Fibroblast of lung (primary cell): ENCODE results near the gene ARSH. TPM values are rescaled to one million over a fixed set of nuclear protein-coding genes. Genes with fewer than 3 reads are reported as not detected.

Experiments
- DNase-seq, 2 donors: peaks; one replicate each; pipeline versions ENCODE4 v3.0.0 to v3.0.0-alpha.2; 2010; ENCODE audit warnings: low read depth in 2 of 2
- H2AFZ ChIP-seq: 2 replicates; pipeline ENCODE4 v1.5.1; 2012; ENCODE audit warnings: low read length, control low read depth, inconsistent platforms
- H3K27ac ChIP-seq: 2 replicates; pipeline ENCODE4 v1.5.1; 2011; ENCODE audit warnings: low read length, control low read depth; ENCODE audit not compliant: insufficient read depth
- H3K27me3 ChIP-seq: 2 replicates; pipeline ENCODE4 v1.5.1; 2011; ENCODE audit warnings: mild to moderate bottlenecking, low read length; ENCODE audit not compliant: control insufficient read depth, insufficient read depth
- H3K36me3 ChIP-seq: 2 replicates; pipeline ENCODE4 v1.5.1; 2011; ENCODE audit warnings: low read length; ENCODE audit not compliant: control insufficient read depth, insufficient read depth
- H3K4me1 ChIP-seq: 2 replicates; pipeline ENCODE4 v1.5.1; 2011; ENCODE audit warnings: low read length; ENCODE audit not compliant: control insufficient read depth, insufficient read depth; ENCODE audit errors: extremely low read depth
- H3K4me2 ChIP-seq: 2 replicates; pipeline ENCODE4 v1.5.1; 2011; ENCODE audit warnings: low read length, control low read depth; ENCODE audit not compliant: insufficient read depth; ENCODE audit errors: extremely low read depth
- H3K4me3 ChIP-seq, 4 experiments: fragments of 200-600 bp in 1 of 4; sonication (generic) in 1 of 4; replicated peaks in 1 of 4; 2 replicates each; pipeline ENCODE4 v1.5.1; 2011 to 2016; ENCODE audit warnings: low read length in 4 of 4, low read depth in 3 of 4, mild to moderate bottlenecking in 3 of 4, control low read depth in 2 of 4, inconsistent platforms in 1 of 4, mixed read lengths in 1 of 4; ENCODE audit not compliant: insufficient read depth in 1 of 4; ENCODE audit errors: control extremely low read depth in 1 of 4
- H3K79me2 ChIP-seq: 2 replicates; pipeline ENCODE4 v1.5.1; 2012; ENCODE audit warnings: mild to moderate bottlenecking, low read length, inconsistent platforms; ENCODE audit not compliant: control insufficient read depth, insufficient read depth
- H3K9ac ChIP-seq: 2 replicates; pipeline ENCODE4 v1.5.1; 2011; ENCODE audit warnings: mild to moderate bottlenecking, low read length, control low read depth; ENCODE audit not compliant: insufficient read depth
- H3K9me3 ChIP-seq: 2 replicates; pipeline ENCODE4 v1.5.1; 2012; ENCODE audit warnings: low read depth, low read length; ENCODE audit not compliant: control insufficient read depth, insufficient read depth
- H4K20me1 ChIP-seq: 2 replicates; pipeline ENCODE4 v1.5.1; 2011; ENCODE audit warnings: low read length; ENCODE audit not compliant: control insufficient read depth, insufficient read depth; ENCODE audit errors: extremely low read depth
- CTCF ChIP-seq, 2 donors: IDR thresholded peaks in 1 of 2; conservative IDR thresholded peaks in 1 of 2; 1 replicate in 1 of 2; 2 replicates in 1 of 2; pipeline ENCODE4 v1.5.1; 2011 to 2012; ENCODE audit warnings: low read length in 2 of 2, control low read depth in 1 of 2, inconsistent platforms in 1 of 2, low read depth in 1 of 2, mild to moderate bottlenecking in 1 of 2
- EZH2 ChIP-seq: IDR thresholded peaks from 2 replicates; pipeline ENCODE4 v1.5.1; 2012; ENCODE audit warnings: low read length, control low read depth, mild to moderate bottlenecking; ENCODE audit errors: missing control alignments
- polyA minus RNA-seq: library from RNA; depleted of rRNA, polyadenylated mRNA; stranded (reverse); fragments of >200 nt; gene quantifications from 2 replicates; pipeline ENCODE4 v1.2.3, GENCODE V29; 2011; ENCODE audit warnings: low replicate concordance
- polyA plus RNA-seq, 2 donors: library from polyadenylated mRNA; depleted of rRNA in 1 of 2; stranded (reverse) in 1 of 2; unstranded in 1 of 2; fragments of >200 nt; gene quantifications; 2 replicates each; pipeline ENCODE4 v1.2.1, GENCODE V29; 2011 to 2012; ENCODE audit warnings: missing spikeins in 1 of 2
- total RNA-seq: library from RNA; depleted of rRNA; stranded (reverse); fragments of >200 nt; gene quantifications from 2 replicates; pipeline ENCODE4 v1.2.1, GENCODE V29; 2014

Gene ARSH, protein sequence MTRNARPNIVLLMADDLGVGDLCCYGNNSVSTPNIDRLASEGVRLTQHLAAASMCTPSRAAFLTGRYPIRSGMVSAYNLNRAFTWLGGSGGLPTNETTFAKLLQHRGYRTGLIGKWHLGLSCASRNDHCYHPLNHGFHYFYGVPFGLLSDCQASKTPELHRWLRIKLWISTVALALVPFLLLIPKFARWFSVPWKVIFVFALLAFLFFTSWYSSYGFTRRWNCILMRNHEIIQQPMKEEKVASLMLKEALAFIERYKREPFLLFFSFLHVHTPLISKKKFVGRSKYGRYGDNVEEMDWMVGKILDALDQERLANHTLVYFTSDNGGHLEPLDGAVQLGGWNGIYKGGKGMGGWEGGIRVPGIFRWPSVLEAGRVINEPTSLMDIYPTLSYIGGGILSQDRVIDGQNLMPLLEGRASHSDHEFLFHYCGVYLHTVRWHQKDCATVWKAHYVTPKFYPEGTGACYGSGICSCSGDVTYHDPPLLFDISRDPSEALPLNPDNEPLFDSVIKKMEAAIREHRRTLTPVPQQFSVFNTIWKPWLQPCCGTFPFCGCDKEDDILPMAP
- not detected in 2 replicates for total RNA-seq
- not detected in 2 replicates for polyA plus RNA-seq
- polyA plus RNA-seq (2012), result not detected in 2 replicates
- polyA minus RNA-seq, result not detected in 2 replicates

DNA sequence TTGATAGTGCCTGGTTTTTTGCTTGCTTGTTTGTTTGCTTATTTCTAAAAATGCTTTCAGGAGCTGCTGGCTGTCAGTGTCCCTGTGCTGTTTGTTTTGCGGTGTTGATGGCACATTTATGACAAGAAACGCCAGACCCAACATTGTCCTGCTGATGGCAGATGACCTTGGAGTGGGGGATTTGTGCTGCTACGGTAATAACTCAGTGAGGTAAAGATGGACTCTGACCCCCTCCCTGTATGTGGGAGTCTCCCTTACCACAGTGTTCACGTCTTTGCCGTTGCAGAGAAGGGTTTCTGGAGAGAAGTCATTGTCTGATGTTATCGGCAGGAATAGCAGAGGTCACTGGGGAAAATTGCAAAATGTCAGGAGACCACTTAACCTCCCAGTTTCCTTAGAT lies at the start of gene ARSH:
TSS of gene ARSH (plus strand) at position 52 of the 400 bp plus-strand sequence. CDS start at position 119, 67 bp downstream.
- DNase-seq, result no peak
- Histone ChIP-seq H3K79me2 (no peaks in the 10 kb centered on the region), H3K27me3 (no peaks in the 10 kb centered on the region), H3K9me3 (no peaks in the 10 kb centered on the region), H3K9ac (no peak within 1 kb of the TSS), H2AFZ (no peak within 1 kb of the TSS), H3K36me3 (no peaks in the 10 kb centered on the region), H4K20me1 (no peaks in the 10 kb centered on the region), H3K4me2 (no peak within 1 kb of the TSS), H3K4me1 (no peaks in the 10 kb centered on the region), H3K4me3 (no peak within 1 kb of the TSS), H3K27ac (no peak within 1 kb of the TSS)
- TF ChIP-seq EZH2, result no peak
- no peak for TF ChIP-seq CTCF (conservative IDR thresholded peaks at IDR 0.05 in 1 of 2, IDR thresholded peaks at IDR 0.05 in 1 of 2; ENCODE audit: low read depth in 1 of 2, low read length in 2 of 2)

- no peaks in the 10 kb centered on the region for H3K79me2 ChIP-seq
- no peaks in the 10 kb centered on the region for H3K27me3 ChIP-seq
- no peak overlapping the region for H3K9ac ChIP-seq
Measured at GRCh38 chrX:2958199-2958598, 48.1 kb upstream of the ARSH start.

More at GRCh38 chrX:2958199-2958598, 48.1 kb upstream of the ARSH start:
- H2AFZ ChIP-seq, result no peak overlapping the region
- H3K4me1 ChIP-seq, result no peaks in the 10 kb centered on the region
- H3K9me3 ChIP-seq, result no peaks in the 10 kb centered on the region
- no peak overlapping the region for H3K27ac ChIP-seq
- DNase-seq, result no peak
- H3K36me3 ChIP-seq, result no peaks in the 10 kb centered on the region
- H4K20me1 ChIP-seq, result no peaks in the 10 kb centered on the region
- no peak overlapping the region for H3K4me2 ChIP-seq
- TF ChIP-seq EZH2 (no peak), CTCF (conservative IDR thresholded peaks at IDR 0.05 in 1 of 2, IDR thresholded peaks at IDR 0.05 in 1 of 2; ENCODE audit: low read depth in 1 of 2, low read length in 2 of 2) (no peak)
- H3K4me3 ChIP-seq, result no peak overlapping the region
